GM12878 (cell line): Measurements from ENCODE around the gene SRRM3. TPM values are rescaled to one million over a fixed set of nuclear protein-coding genes. Genes with fewer than 3 reads are reported as not detected.

ENCODE experiments used
- ASH2L ChIP-seq: fragments of 300-600, 200-600 bp; sonication (generic); IDR thresholded peaks from 2 replicates; pipeline ENCODE4 v1.6.1; 2017; ENCODE audit warnings: low read depth, mild to moderate bottlenecking, borderline replicate concordance
- CBX5 ChIP-seq: sonication (generic); IDR thresholded peaks from 2 replicates; pipeline ENCODE4 v1.6.1; 2016; ENCODE audit warnings: low read depth, moderate library complexity, mild to moderate bottlenecking, inconsistent platforms
- CUX1 ChIP-seq: IDR thresholded peaks from 2 replicates; pipeline ENCODE4 v1.6.1; 2012; ENCODE audit warnings: improper control_type of control experiment, low read depth, low read length; ENCODE audit not compliant: insufficient replicate concordance
- EGR1 ChIP-seq, 2 experiments: IDR thresholded peaks; 1 replicate in 1 of 2; 2 replicates in 1 of 2; pipeline ENCODE4 v1.6.1; 2011 to 2012; ENCODE audit warnings: low read depth in 2 of 2, low read length in 2 of 2, borderline replicate concordance in 1 of 2, mild to moderate bottlenecking in 1 of 2, moderate library complexity in 1 of 2
- FOXK2 ChIP-seq: fragments of 450-650 bp; IDR thresholded peaks from 2 replicates; pipeline ENCODE4 v1.6.1; 2017; ENCODE audit warnings: mild to moderate bottlenecking, moderate library complexity
- KLF5 ChIP-seq: fragments of 450-650 bp; IDR thresholded peaks from 2 replicates; pipeline ENCODE4 v1.6.1; 2014; ENCODE audit warnings: mild to moderate bottlenecking; ENCODE audit not compliant: partially characterized antibody
- MTA3 ChIP-seq: IDR thresholded peaks from 2 replicates; pipeline ENCODE4 v1.6.1; 2012; ENCODE audit warnings: low read length, inconsistent platforms, borderline replicate concordance
- PAX5 ChIP-seq: IDR thresholded peaks from 2 replicates; pipeline ENCODE4 v1.6.1; 2011; ENCODE audit warnings: low read depth, low read length, borderline replicate concordance
- POLR2AphosphoS2 ChIP-seq: IDR thresholded peaks from 2 replicates; pipeline ENCODE4 v1.6.1; 2011; ENCODE audit warnings: low read depth, mild to moderate bottlenecking, low read length, improper control_type of control experiment, moderate library complexity
- RELA ChIP-seq: fragments of 450-650 bp; IDR thresholded peaks from 2 replicates; pipeline ENCODE4 v1.8.0; 2014; ENCODE audit warnings: borderline replicate concordance; ENCODE audit not compliant: partially characterized antibody
- STAT1 ChIP-seq: fragments of 450-650 bp; conservative IDR thresholded peaks from 2 replicates; pipeline ENCODE4 v1.6.1; 2014; ENCODE audit warnings: antibody characterized with exemption, mild to moderate bottlenecking
- YY1 ChIP-seq: IDR thresholded peaks from 2 replicates; pipeline ENCODE4 v1.6.1; 2011; ENCODE audit warnings: low read depth, mild to moderate bottlenecking, low read length
- ZBTB4 ChIP-seq: fragments of 450-650 bp; formaldehyde crosslinking; IDR thresholded peaks from 2 replicates; pipeline ENCODE4 v1.4.0; 2022; ENCODE audit warnings: mild to moderate bottlenecking, moderate library complexity
- ZNF687 ChIP-seq: fragments of 450-650 bp; IDR thresholded peaks from 2 replicates; pipeline ENCODE4 v1.6.1; 2017; ENCODE audit warnings: mild to moderate bottlenecking, moderate library complexity
- polyA plus RNA-seq, 11 experiments: library from polyadenylated mRNA; depleted of rRNA in 4 of 11; unstranded in 6 of 11; stranded (reverse) in 5 of 11; fragments of >200 nt; fragmentation: Nextera tagmentation in 4 of 11; fragmentation: Illumina TruSeq in 1 of 11; extraction: Ambion mirVana in 4 of 11; extraction: Trizol in 1 of 11; gene quantifications; 1 replicate in 1 of 11; 2 replicates in 10 of 11; pipeline versions ENCODE4 v1.2.1 to v1.2.3, GENCODE V29; 2011 to 2016; ENCODE audit warnings: inconsistent platforms in 2 of 11, missing spikeins in 2 of 11, low read depth in 1 of 11
- total RNA-seq, 4 experiments: library from RNA; depleted of rRNA in 3 of 4; stranded (reverse); fragments of >200 nt in 3 of 4; fragmentation: Illumina TruSeq in 1 of 4; extraction: Trizol in 1 of 4; gene quantifications; 2 replicates each; pipeline versions ENCODE4 v1.2.1 to v1.2.3, GENCODE V29; 2013 to 2021

SRRM3 gene
- total and polyA plus RNA-seq, 10 of the 15 experiments (the other 5 are each of a cell fraction or from before 2014, with no cell fraction given) = 0.03 to 0.15 (median 0.05) TPM; not detected in 6

- no peak for TF ChIP-seq ZNF687
- TF ChIP-seq EGR1 (IDR thresholded peaks at IDR 0.05; ENCODE audit: borderline replicate concordance in 1 of 2, low read depth in 2 of 2, low read length in 2 of 2) = peak in 1 of 2 experiments; percentile 69; a peak in 2 of 3 replicates
- no peak for TF ChIP-seq CUX1
- no peak for TF ChIP-seq RELA
- TF ChIP-seq ZBTB4 (CRISPR knock-in tag) = no peak
- no peak for TF ChIP-seq FOXK2
- TF ChIP-seq STAT1 = 0 out of 2 replicates have a peak, but pooled peaks have one; percentile 26
- TF ChIP-seq ASH2L = no peak
- no peak for TF ChIP-seq KLF5
- no peak for TF ChIP-seq MTA3
- TF ChIP-seq YY1 = peak; percentile 65
- TF ChIP-seq POLR2AphosphoS2 = no peak
- TF ChIP-seq PAX5 = no peak; the same call in 1 of the 2 replicates
- no peak for TF ChIP-seq CBX5
Observed at GRCh38 chr7:76291351-76292212, 89.9 kb downstream of the SRRM3 start (continued).
